Testis (tissue), 5 donors: Measurements from ENCODE around the gene BTBD17. TPM values are rescaled to one million over a fixed set of nuclear protein-coding genes. Genes with fewer than 3 reads are reported as not detected.

Source experiments
- DNase-seq: peaks from one replicate; pipeline ENCODE4 v3.0.0-alpha.2; 2019
- H3K27ac ChIP-seq, 2 donors: fragments of 200-600 bp; sonication (generic); one replicate each; pipeline ENCODE4 v1.5.1; 2019
- H3K27me3 ChIP-seq: fragments of 200-600 bp; sonication (generic); one replicate; pipeline ENCODE4 v1.5.1; 2019
- H3K36me3 ChIP-seq: fragments of 200-600 bp; sonication (generic); one replicate; pipeline ENCODE4 v1.5.1; 2017; ENCODE audit warnings: low read depth; ENCODE audit errors: missing control alignments
- H3K4me1 ChIP-seq: fragments of 200-600 bp; sonication (generic); one replicate; pipeline ENCODE4 v1.5.1; 2019
- H3K4me3 ChIP-seq, 2 donors: fragments of 200-600 bp; sonication (generic); one replicate each; pipeline ENCODE4 v1.5.1; 2017 to 2019
- H3K9me3 ChIP-seq: fragments of 200-600 bp; sonication (generic); one replicate; pipeline ENCODE4 v1.5.1; 2017
- POLR2A ChIP-seq: fragments of 450-650 bp; IDR thresholded peaks from one replicate; pipeline ENCODE4 v1.6.1; 2017; ENCODE audit warnings: antibody characterized with exemption, mild to moderate bottlenecking, moderate library complexity
- WGBS, 2 donors: methylation state at CpG; one replicate each; pipeline ENCODE4 v1.1.5; 2018; 5-methylcytosine and 5-hydroxymethylcytosine counted together
- intact Hi-C: fragments of 100-400 bp; cut with DNase I; formaldehyde crosslinking; loops from one replicate; pipeline ENCODE4 v1.15.1; 2023; ENCODE audit warnings: low total_unique reads
- long read RNA-seq, 2 donors: transcript quantifications; one replicate each; lab custom pipeline, GENCODE V29; 2026
- polyA plus RNA-seq: library from polyadenylated mRNA; stranded (reverse); fragments of 350-450 nt; fragmentation: Illumina TruSeq; extraction: RNeasy Lipid Tissue Mini Kit (QIAGEN cat#74804); gene quantifications from one replicate; pipeline ENCODE4 v1.2.3, GENCODE V29; 2014; ENCODE audit warnings: low read depth, low replicate concordance; ENCODE audit not compliant: insufficient read depth
- total RNA-seq, 2 donors: library from RNA; depleted of rRNA; stranded (reverse); fragments of >200 nt; gene quantifications; one replicate each; pipeline ENCODE4 v1.2.3, GENCODE V29; 2016
- TF ChIP-seq, protein P1 (sequence below), 3 experiments: fragments of 450-650 bp in 2 of 3; fragments of 200-600 bp in 1 of 3; sonication (generic) in 1 of 3; IDR thresholded peaks; one replicate each; pipeline ENCODE4 v1.5.1; 2016 to 2019; ENCODE audit warnings: antibody characterized with exemption in 3 of 3, mild to moderate bottlenecking in 2 of 3, moderate library complexity in 1 of 3

BTBD17 gene, protein sequence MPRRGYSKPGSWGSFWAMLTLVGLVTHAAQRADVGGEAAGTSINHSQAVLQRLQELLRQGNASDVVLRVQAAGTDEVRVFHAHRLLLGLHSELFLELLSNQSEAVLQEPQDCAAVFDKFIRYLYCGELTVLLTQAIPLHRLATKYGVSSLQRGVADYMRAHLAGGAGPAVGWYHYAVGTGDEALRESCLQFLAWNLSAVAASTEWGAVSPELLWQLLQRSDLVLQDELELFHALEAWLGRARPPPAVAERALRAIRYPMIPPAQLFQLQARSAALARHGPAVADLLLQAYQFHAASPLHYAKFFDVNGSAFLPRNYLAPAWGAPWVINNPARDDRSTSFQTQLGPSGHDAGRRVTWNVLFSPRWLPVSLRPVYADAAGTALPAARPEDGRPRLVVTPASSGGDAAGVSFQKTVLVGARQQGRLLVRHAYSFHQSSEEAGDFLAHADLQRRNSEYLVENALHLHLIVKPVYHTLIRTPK
- 1 to 10 TPM in 1 of 2 donors, under 1 TPM in 1; 0.79 to 1.2 TPM for total RNA-seq
- not detected for polyA plus RNA-seq
- long read RNA-seq, donor 1, partial matches to known transcripts = 0 of 4 reads
- long read RNA-seq, donor 1, other reads (novel, unspliced or antisense) = 0 of 4 reads
- long read RNA-seq, donor 2, partial matches to known transcripts = 0 of 4 reads
- long read RNA-seq, donor 2, other reads (novel, unspliced or antisense) = 0 of 4 reads

GRCh38 chr17:74361230-74362068, at the start of gene BTBD17:
BTBD17 (minus strand) TSS chr17:74361868; CDS start chr17:74361819, 49 bp downstream.
- Histone ChIP-seq H3K27me3 (no peaks in the 10 kb centered on the region), H3K36me3 (no peaks in the 10 kb centered on the region)

DNA sequence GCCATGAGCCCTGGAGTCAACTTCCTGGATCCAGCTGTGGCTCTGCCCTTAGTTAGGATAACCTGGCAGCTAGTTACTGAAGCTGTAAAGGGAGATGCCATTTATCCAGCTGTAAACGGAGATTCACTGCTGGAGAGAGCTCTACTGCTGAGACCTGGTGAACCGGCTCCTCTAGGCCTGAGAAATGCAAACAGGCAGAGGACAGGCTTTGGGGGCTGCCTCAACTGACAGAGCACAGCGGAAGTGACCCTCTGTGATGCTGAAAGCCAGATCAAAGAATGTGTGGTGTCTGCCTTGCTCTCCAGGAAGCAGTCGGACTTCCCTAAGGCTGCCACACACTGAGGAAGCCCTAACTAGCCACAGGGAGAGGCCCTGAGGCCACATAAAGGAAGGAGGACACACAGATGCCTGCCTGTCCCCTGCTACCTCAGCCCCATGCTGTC, 48.4 kb upstream of the BTBD17 start:
- intact Hi-C loops = no loop called here
- H3K27ac ChIP-seq = no peak overlapping the region
- no peaks in the 10 kb centered on the region for H3K9me3 ChIP-seq
- H3K4me1 ChIP-seq = no peaks in the 10 kb centered on the region
- TF ChIP-seq, protein P1, sequence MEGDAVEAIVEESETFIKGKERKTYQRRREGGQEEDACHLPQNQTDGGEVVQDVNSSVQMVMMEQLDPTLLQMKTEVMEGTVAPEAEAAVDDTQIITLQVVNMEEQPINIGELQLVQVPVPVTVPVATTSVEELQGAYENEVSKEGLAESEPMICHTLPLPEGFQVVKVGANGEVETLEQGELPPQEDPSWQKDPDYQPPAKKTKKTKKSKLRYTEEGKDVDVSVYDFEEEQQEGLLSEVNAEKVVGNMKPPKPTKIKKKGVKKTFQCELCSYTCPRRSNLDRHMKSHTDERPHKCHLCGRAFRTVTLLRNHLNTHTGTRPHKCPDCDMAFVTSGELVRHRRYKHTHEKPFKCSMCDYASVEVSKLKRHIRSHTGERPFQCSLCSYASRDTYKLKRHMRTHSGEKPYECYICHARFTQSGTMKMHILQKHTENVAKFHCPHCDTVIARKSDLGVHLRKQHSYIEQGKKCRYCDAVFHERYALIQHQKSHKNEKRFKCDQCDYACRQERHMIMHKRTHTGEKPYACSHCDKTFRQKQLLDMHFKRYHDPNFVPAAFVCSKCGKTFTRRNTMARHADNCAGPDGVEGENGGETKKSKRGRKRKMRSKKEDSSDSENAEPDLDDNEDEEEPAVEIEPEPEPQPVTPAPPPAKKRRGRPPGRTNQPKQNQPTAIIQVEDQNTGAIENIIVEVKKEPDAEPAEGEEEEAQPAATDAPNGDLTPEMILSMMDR (IDR thresholded peaks at IDR 0.05) = no peak
- no peak for TF ChIP-seq POLR2A
- DNase-seq = no peak
- H3K4me3 ChIP-seq = no peak overlapping the region
- H3K36me3 ChIP-seq = no peaks in the 10 kb centered on the region
- H3K27me3 ChIP-seq = no peaks in the 10 kb centered on the region
- WGBS, 2 donors = 60 to 92% methylated on average over 1 to 4 of the region's 4 CpGs

More at GRCh38 chr17:74361230-74362068, at the start of gene BTBD17:
- peak; percentile 73 for DNase-seq
- no peak within 1 kb of the TSS for H3K4me3 ChIP-seq
- no peaks in the 10 kb centered on the region for H3K4me1 ChIP-seq
- no peak within 1 kb of the TSS for H3K27ac ChIP-seq
- no peaks in the 10 kb centered on the region for H3K9me3 ChIP-seq
- 40 to 49% methylated on average over 14 to 28 of the region's 28 CpGs for WGBS, 2 donors
- intact Hi-C loops = loop anchor here (10.0 kb wide), 1 partner anchor 157 kb away; the partner anchor contains the start of gene RPL38
- no peak for TF ChIP-seq POLR2A
- TF ChIP-seq, protein P1 (IDR thresholded peaks at IDR 0.05) = peak; percentile 52 to 75 (median 67)

- DNase-seq = no peak
- WGBS, 2 donors = 70 to 79% methylated on average over 4 of the region's 4 CpGs
- H3K9me3 ChIP-seq = no peaks in the 10 kb centered on the region
- no peak for TF ChIP-seq POLR2A
- TF ChIP-seq, protein P1 (IDR thresholded peaks at IDR 0.05) = no peak
- no peak overlapping the region for H3K27ac ChIP-seq
- intact Hi-C loops = no loop called here
- no peaks in the 10 kb centered on the region for H3K27me3 ChIP-seq
- H3K36me3 ChIP-seq = no peaks in the 10 kb centered on the region
- H3K4me1 ChIP-seq = no peaks in the 10 kb centered on the region
- H3K4me3 ChIP-seq = no peak overlapping the region
These were observed 47.1 kb upstream of the BTBD17 start for GRCh38 chr17:74408815-74409214.

GRCh38 chr17:74408262-74408661, 46.6 kb upstream of the BTBD17 start:
- no peak for TF ChIP-seq POLR2A
- TF ChIP-seq, protein P1 (IDR thresholded peaks at IDR 0.05) = no peak
- Histone ChIP-seq H3K36me3 (no peaks in the 10 kb centered on the region), H3K27me3 (no peaks in the 10 kb centered on the region), H3K4me1 (no peaks in the 10 kb centered on the region), H3K9me3 (no peaks in the 10 kb centered on the region), H3K4me3 (no peak overlapping the region), H3K27ac (no peak overlapping the region)
- 78 to 79% methylated on average over 2 to 3 of the region's 3 CpGs for WGBS, 2 donors
- no peak for DNase-seq
- intact Hi-C loops = no loop called here
